Endodermal cell (in vitro differentiated cells): ENCODE results near the gene HLF. TPM values are rescaled to one million over a fixed set of nuclear protein-coding genes. Genes with fewer than 3 reads are reported as not detected.

Source experiments
- DNase-seq: peaks from one replicate; pipeline ENCODE4 v3.0.0-alpha.2; 2017
- H3K27ac ChIP-seq: 2 replicates; pipeline ENCODE4 v1.5.1; 2013; ENCODE audit warnings: mild to moderate bottlenecking, low read depth, low read length, moderate library complexity
- H3K27me3 ChIP-seq: 2 replicates; pipeline ENCODE4 v1.6.1; 2013; ENCODE audit warnings: mild to moderate bottlenecking, low read length, moderate library complexity; ENCODE audit not compliant: insufficient read depth, control insufficient read depth, poor library complexity, severe bottlenecking
- H3K36me3 ChIP-seq: 2 replicates; pipeline ENCODE4 v1.7.0; 2013; ENCODE audit warnings: mild to moderate bottlenecking, low read length, moderate library complexity; ENCODE audit not compliant: control insufficient read depth, insufficient read depth
- H3K4me1 ChIP-seq: one replicate; pipeline ENCODE4 v1.7.0; 2013; ENCODE audit warnings: low read length; ENCODE audit not compliant: control insufficient read depth, insufficient read depth
- H3K4me3 ChIP-seq: 2 replicates; pipeline ENCODE4 v1.5.1; 2013; ENCODE audit warnings: mild to moderate bottlenecking, low read length, moderate library complexity
- H3K9ac ChIP-seq: 2 replicates; pipeline ENCODE4 v1.6.1; 2013; ENCODE audit warnings: mild to moderate bottlenecking, low read length, moderate library complexity; ENCODE audit not compliant: poor library complexity, severe bottlenecking; ENCODE audit errors: extremely low read depth
- H3K9me3 ChIP-seq: 2 replicates; pipeline ENCODE4 v1.6.1; 2013; ENCODE audit warnings: mild to moderate bottlenecking, low read length, moderate library complexity; ENCODE audit not compliant: control insufficient read depth
- H3K27ac Mint-ChIP-seq: 2 replicates; pipeline ENCODE4 v1.8.0; 2020; ENCODE audit warnings: mixed read lengths
- H3K27me3 Mint-ChIP-seq: 2 replicates; pipeline ENCODE4 v1.8.0; 2021; ENCODE audit warnings: mild to moderate bottlenecking, mixed read lengths; ENCODE audit not compliant: insufficient read depth
- H3K36me3 Mint-ChIP-seq: 2 replicates; pipeline ENCODE4 v1.8.0; 2020; ENCODE audit warnings: low read depth, mixed read lengths
- H3K4me1 Mint-ChIP-seq: 2 replicates; pipeline ENCODE4 v1.8.0; 2020; ENCODE audit warnings: mixed read lengths
- H3K4me3 Mint-ChIP-seq: 2 replicates; pipeline ENCODE4 v1.8.0; 2020; ENCODE audit warnings: mild to moderate bottlenecking, moderate library complexity, mixed read lengths
- H3K9me3 Mint-ChIP-seq: 2 replicates; pipeline ENCODE4 v1.8.0; 2020; ENCODE audit warnings: mild to moderate bottlenecking, mixed read lengths
- WGBS, 2 experiments: methylation state at CpG; one replicate each; pipeline versions ENCODE4 v1.1.5 to v1.1.7; 2013; ENCODE audit warnings: missing lambda C conversion rate in 2 of 2, mixed read lengths in 1 of 2; ENCODE audit not compliant: insufficient coverage in 1 of 2, insufficient read length in 1 of 2; 5-methylcytosine and 5-hydroxymethylcytosine counted together
- total RNA-seq, 2 donors: library from RNA; stranded (reverse); fragmentation: NEBNext Ultra II Directional in 1 of 2; extraction: Animal tissue kit (Norgen Biotek cat#: 25700) in 1 of 2; gene quantifications; 2 replicates in 1 of 2; 3 replicates in 1 of 2; pipeline ENCODE4 v1.2.1, GENCODE V29; 2021
- TF ChIP-seq, protein P1 (sequence below): fragments of 200-600 bp; sonication (generic); conservative IDR thresholded peaks from 2 replicates; pipeline ENCODE4 v1.5.0; 2021; ENCODE audit warnings: antibody characterized with exemption, mild to moderate bottlenecking

Gene HLF
- total RNA-seq, 2 donors from 2014 or later = not detected

GRCh38 chr17:55330344-55330933 lies 65.7 kb downstream of the HLF start:
- Histone ChIP-seq H3K9me3 (no peaks in the 10 kb centered on the region), H3K4me3 (no peak overlapping the region), H3K36me3 (no peaks in the 10 kb centered on the region), H3K4me1 (no peaks in the 10 kb centered on the region), H3K9ac (no peak overlapping the region), H3K27ac (no peak overlapping the region), H3K27me3 (no peaks in the 10 kb centered on the region)
- no peak overlapping the region for H3K4me3 Mint-ChIP-seq
- no peaks in the 10 kb centered on the region for H3K9me3 Mint-ChIP-seq
- 94 to 96% methylated on average over 7 to 8 of the region's 8 CpGs for WGBS, 2 experiments
- H3K4me1 Mint-ChIP-seq = peaks cover 5% of the 10 kb centered on the region
- DNase-seq = no peak
- TF ChIP-seq, protein P1, sequence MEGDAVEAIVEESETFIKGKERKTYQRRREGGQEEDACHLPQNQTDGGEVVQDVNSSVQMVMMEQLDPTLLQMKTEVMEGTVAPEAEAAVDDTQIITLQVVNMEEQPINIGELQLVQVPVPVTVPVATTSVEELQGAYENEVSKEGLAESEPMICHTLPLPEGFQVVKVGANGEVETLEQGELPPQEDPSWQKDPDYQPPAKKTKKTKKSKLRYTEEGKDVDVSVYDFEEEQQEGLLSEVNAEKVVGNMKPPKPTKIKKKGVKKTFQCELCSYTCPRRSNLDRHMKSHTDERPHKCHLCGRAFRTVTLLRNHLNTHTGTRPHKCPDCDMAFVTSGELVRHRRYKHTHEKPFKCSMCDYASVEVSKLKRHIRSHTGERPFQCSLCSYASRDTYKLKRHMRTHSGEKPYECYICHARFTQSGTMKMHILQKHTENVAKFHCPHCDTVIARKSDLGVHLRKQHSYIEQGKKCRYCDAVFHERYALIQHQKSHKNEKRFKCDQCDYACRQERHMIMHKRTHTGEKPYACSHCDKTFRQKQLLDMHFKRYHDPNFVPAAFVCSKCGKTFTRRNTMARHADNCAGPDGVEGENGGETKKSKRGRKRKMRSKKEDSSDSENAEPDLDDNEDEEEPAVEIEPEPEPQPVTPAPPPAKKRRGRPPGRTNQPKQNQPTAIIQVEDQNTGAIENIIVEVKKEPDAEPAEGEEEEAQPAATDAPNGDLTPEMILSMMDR = no peak
- H3K27me3 Mint-ChIP-seq = no peaks in the 10 kb centered on the region
- H3K27ac Mint-ChIP-seq = no peak overlapping the region
- H3K36me3 Mint-ChIP-seq = no peaks in the 10 kb centered on the region

DNA sequence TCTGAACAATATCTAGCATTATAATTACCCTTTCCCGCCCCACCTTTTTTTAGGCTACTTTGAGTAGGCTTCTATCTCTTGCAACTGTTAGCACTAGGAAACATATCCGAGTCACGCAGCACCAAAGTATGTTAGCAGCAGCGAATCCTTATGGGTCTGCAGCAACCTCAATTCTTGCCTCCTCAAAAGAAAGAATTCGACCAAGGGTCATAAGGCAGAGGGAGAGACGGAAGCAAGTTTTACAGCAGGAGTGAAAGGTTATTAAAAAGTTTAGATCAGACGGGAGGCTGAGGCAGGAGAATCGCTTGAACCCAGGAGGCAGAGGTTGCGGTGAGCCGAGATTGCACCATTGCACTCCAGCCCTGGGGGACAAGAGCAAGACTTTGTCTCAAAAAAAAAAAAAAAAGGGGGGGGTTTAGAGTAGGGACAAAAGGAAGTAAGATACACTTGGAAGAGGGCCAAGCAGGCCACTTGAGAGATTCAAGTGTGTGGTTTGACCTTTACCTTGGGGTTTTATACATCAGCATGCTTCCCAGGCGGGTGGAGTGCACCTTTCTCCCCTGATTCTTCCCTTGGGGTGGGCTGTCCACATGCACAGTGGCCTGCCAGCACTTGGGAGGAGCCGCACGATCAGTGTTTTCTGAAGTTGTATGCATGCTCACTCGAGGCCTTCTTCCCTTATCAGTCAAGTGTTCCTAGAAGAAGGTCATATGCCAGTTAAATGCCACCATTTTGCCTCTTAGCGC lies 67.7 kb downstream of the HLF start:
- Histone ChIP-seq H3K27ac (no peak overlapping the region), H3K4me3 (no peak overlapping the region), H3K9me3 (no peaks in the 10 kb centered on the region), H3K27me3 (no peaks in the 10 kb centered on the region), H3K4me1 (no peaks in the 10 kb centered on the region), H3K36me3 (no peaks in the 10 kb centered on the region), H3K9ac (no peak overlapping the region)
- H3K27ac Mint-ChIP-seq = no peak overlapping the region
- no peaks in the 10 kb centered on the region for H3K27me3 Mint-ChIP-seq
- peaks cover 6% of the 10 kb centered on the region for H3K4me1 Mint-ChIP-seq
- DNase-seq = no peak
- H3K9me3 Mint-ChIP-seq = no peaks in the 10 kb centered on the region
- no peak overlapping the region for H3K4me3 Mint-ChIP-seq
- TF ChIP-seq, protein P1 = no peak
- 86 to 88% methylated on average over 14 to 15 of the region's 15 CpGs for WGBS, 2 experiments
- H3K36me3 Mint-ChIP-seq = no peaks in the 10 kb centered on the region

GRCh38 chr17:55334285-55334684 lies 69.5 kb downstream of the HLF start:
- H3K4me3 ChIP-seq = no peak overlapping the region
- no peak overlapping the region for H3K4me3 Mint-ChIP-seq
- WGBS, 2 experiments = 84 to 93% methylated on average over 3 to 4 of the region's 4 CpGs
- H3K9ac ChIP-seq = no peak overlapping the region
- no peaks in the 10 kb centered on the region for H3K9me3 Mint-ChIP-seq
- no peaks in the 10 kb centered on the region for H3K27me3 ChIP-seq
- H3K27ac ChIP-seq = no peak overlapping the region
- H3K27me3 Mint-ChIP-seq = no peaks in the 10 kb centered on the region
- no peaks in the 10 kb centered on the region for H3K4me1 ChIP-seq
- no peaks in the 10 kb centered on the region for H3K36me3 ChIP-seq
- no peak overlapping the region for H3K27ac Mint-ChIP-seq
- TF ChIP-seq, protein P1 = no peak
- H3K36me3 Mint-ChIP-seq = no peaks in the 10 kb centered on the region
- no peak for DNase-seq
- peaks cover 6% of the 10 kb centered on the region for H3K4me1 Mint-ChIP-seq
- H3K9me3 ChIP-seq = no peaks in the 10 kb centered on the region
